Psoas muscle (tissue), 8 donors: Measurements from ENCODE around the gene SMC6. TPM values are rescaled to one million over a fixed set of nuclear protein-coding genes. Genes with fewer than 3 reads are reported as not detected.

Source experiments
- ATAC-seq, 4 donors: fragments of 200-7000 bp; cut with Tn5 transposase; one replicate each; pipeline ENCODE4 v1.9.1; 2020; ENCODE audit warnings: moderate library complexity in 3 of 4, mild to moderate bottlenecking in 2 of 4
- DNase-seq, 2 donors: peaks; one replicate each; pipeline ENCODE4 v3.0.0-alpha.2; 2020
- H3K27ac ChIP-seq: fragments of 200-600 bp; one replicate; pipeline ENCODE4 v1.8.0; 2022
- H3K27me3 ChIP-seq, 3 donors: fragments of 200-600 bp in 1 of 3; one replicate each; pipeline versions ENCODE4 v1.6.1 to v1.8.0; 2013 to 2022; ENCODE audit warnings: low read length in 2 of 3, mild to moderate bottlenecking in 2 of 3, moderate library complexity in 1 of 3; ENCODE audit not compliant: insufficient read depth in 3 of 3
- H3K36me3 ChIP-seq, 2 donors: fragments of 200-600 bp in 1 of 2; one replicate each; pipeline versions ENCODE4 v1.6.1 to v1.8.0; 2013 to 2022; ENCODE audit warnings: low read depth in 1 of 2, mild to moderate bottlenecking in 1 of 2, moderate library complexity in 1 of 2; ENCODE audit not compliant: insufficient read depth in 1 of 2
- H3K4me1 ChIP-seq: fragments of 200-600 bp; one replicate; pipeline ENCODE4 v1.8.0; 2022
- H3K4me3 ChIP-seq: fragments of 200-600 bp; one replicate; pipeline ENCODE4 v1.8.0; 2022; ENCODE audit warnings: mild to moderate bottlenecking
- H3K9me3 ChIP-seq: fragments of 200-600 bp; one replicate; pipeline ENCODE4 v1.8.0; 2022
- WGBS, 3 donors: extraction: QIAGEN DNeasy Blood & Tissue Kit; methylation state at CpG; one replicate each; pipeline versions ENCODE4 v1.1.6 to v1.1.7; 2013; 5-methylcytosine and 5-hydroxymethylcytosine counted together
- intact Hi-C, 2 donors: fragments of 100-400 bp; cut with DNase I; formaldehyde crosslinking; loops; one replicate each; pipeline versions ENCODE4 v1.11.0 to v1.14.2; 2022
- polyA plus RNA-seq, 3 donors: library from polyadenylated mRNA; stranded (reverse); fragments of 200-250 nt; gene quantifications; one replicate each; pipeline ENCODE4 v1.2.3, GENCODE V29; 2013
- total RNA-seq, 4 donors: library from RNA; stranded (reverse); fragmentation: NEBNext Ultra II Directional in 2 of 4; extraction: Animal tissue kit (Norgen Biotek cat#: 25700) in 2 of 4; gene quantifications; one replicate each; pipeline versions ENCODE4 v1.2.1 to v1.2.4, GENCODE V29; 2021 to 2023
- TF ChIP-seq, protein P1 (sequence below): fragments of 200-600 bp; IDR thresholded peaks from one replicate; pipeline ENCODE4 v1.8.0; 2022; ENCODE audit warnings: antibody characterized with exemption
- donor health status: healthy with polysubstance abuse.
- donor health status: DM: no; HTN: no; CAD: no; lungs with moderate emphysema.
- donor health status: Bipolar disorder and iron deficiency.
- donor health status: healthy.
- donor health status: DM: yes; HTN: yes; CAD: no.
- donor health status: DM: no; HTN: no; CAD: no.
- donor health status: DM: no; HTN: no; CAD: no.
- donor health status: DM: yes; HTN: yes; CAD: no.

The SMC6 gene
- total and polyA plus RNA-seq, 7 donors, result 4.8 to 10.5 (median 9.3) TPM

DNA sequence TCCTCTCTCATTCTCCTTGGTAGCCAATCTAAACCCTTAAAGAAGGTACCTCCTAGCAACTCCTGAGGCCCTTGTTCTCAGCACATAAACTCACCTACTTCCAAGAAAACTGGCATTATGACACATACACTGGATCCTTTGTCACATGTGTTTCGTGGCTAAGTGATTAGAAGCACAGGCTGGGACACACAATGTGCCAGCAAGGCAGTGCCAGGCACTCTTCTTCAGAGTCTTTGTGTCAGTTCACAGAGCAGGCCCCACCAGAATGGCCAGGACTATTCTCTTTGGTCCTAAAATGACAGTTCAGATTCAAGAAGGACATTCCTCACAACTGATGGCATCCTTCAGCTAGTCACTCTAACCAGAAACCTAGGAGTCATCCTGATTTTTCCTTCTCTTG lies 40.3 kb downstream of the SMC6 start:
- H3K27me3 ChIP-seq, result no peaks in the 10 kb centered on the region
- intact Hi-C loops, result loop anchor here in 1 of 2 donors (10.0 kb wide), 1 partner anchor 662 kb away; no protein-coding TSS in a partner anchor
- 55 to 83% (median 63%) methylated on average over 1 of the region's 1 CpG for WGBS, 3 donors
- H3K9me3 ChIP-seq, result no peaks in the 10 kb centered on the region
- ATAC-seq, result no peak
- no peak for DNase-seq
- H3K36me3 ChIP-seq, result peaks cover 13 to 100% of the 10 kb centered on the region in 2 donors
- no peaks in the 10 kb centered on the region for H3K4me1 ChIP-seq
- no peak overlapping the region for H3K27ac ChIP-seq
- TF ChIP-seq, protein P1, sequence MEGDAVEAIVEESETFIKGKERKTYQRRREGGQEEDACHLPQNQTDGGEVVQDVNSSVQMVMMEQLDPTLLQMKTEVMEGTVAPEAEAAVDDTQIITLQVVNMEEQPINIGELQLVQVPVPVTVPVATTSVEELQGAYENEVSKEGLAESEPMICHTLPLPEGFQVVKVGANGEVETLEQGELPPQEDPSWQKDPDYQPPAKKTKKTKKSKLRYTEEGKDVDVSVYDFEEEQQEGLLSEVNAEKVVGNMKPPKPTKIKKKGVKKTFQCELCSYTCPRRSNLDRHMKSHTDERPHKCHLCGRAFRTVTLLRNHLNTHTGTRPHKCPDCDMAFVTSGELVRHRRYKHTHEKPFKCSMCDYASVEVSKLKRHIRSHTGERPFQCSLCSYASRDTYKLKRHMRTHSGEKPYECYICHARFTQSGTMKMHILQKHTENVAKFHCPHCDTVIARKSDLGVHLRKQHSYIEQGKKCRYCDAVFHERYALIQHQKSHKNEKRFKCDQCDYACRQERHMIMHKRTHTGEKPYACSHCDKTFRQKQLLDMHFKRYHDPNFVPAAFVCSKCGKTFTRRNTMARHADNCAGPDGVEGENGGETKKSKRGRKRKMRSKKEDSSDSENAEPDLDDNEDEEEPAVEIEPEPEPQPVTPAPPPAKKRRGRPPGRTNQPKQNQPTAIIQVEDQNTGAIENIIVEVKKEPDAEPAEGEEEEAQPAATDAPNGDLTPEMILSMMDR, result no peak
- no peak overlapping the region for H3K4me3 ChIP-seq

DNA sequence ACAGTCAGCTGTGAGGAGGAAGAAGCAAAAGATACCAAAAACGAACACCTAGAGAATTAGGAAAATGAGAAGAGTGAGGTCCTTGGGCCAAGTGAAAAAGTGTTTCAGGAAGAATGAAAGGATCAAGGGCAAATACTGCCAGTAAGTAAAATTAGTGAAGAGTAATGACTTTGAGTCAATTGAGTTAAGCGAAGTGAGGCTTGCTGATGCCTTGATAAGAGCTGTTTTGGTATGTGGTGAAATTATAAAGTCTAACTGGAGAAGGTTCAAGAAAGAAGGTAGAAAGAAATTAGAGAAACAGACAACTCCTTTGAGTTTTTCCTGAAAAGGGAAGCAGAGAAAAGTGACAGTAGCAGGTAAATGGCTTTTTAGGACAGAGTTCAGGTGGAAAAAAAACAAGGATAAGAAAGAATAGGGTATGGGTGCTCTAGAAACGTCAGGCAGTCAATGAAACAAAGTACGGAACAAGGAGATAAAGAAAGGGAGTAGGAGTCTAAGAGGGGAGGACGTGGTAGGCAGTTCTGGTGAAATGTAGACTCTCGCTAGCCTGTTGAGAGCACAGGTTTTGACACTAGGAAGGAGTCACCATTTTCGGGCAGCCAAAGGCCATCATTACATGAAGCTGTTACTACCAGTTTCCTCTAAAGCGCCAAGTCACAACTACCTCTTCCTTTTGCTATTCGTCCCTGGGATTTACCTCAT lies 42.9 kb downstream of the SMC6 start:
- DNase-seq (no peak), ATAC-seq (no peak)
- intact Hi-C loops, result loop anchor here in 1 of 2 donors (10.0 kb wide), 1 partner anchor 664 kb away; no protein-coding TSS in a partner anchor
- Histone ChIP-seq H3K4me3 (no peak overlapping the region), H3K27me3 (no peaks in the 10 kb centered on the region), H3K9me3 (no peaks in the 10 kb centered on the region), H3K27ac (no peak overlapping the region), H3K36me3 (peaks cover 14 to 100% of the 10 kb centered on the region in 2 donors), H3K4me1 (no peaks in the 10 kb centered on the region)
- 92 to 96% (median 93%) methylated on average over 9 of the region's 9 CpGs for WGBS, 3 donors
- TF ChIP-seq, protein P1, result no peak

DNA sequence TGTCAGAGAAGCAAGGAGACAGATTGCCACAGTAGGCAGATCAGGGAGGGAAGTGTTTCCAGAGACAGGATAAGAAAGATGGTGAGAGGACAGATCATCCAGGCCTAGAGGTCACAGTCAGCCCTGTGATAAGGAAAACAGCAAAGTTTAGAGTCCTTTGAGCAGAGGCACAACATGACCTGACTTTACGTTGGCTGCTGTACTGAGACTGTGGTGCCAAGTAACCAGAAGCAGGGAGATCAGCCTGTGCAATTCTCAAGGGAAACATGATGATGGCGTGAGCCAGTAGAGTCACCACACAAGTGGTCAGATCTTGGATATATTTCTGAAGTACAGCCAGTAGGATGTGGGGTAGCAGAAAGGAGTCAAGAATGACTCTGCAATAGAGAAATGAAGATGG lies 43.7 kb downstream of the SMC6 start:
- Histone ChIP-seq H3K9me3 (no peaks in the 10 kb centered on the region), H3K36me3 (peaks cover 14 to 100% of the 10 kb centered on the region in 2 donors), H3K4me1 (no peaks in the 10 kb centered on the region), H3K27ac (no peak overlapping the region), H3K4me3 (no peak overlapping the region), H3K27me3 (no peaks in the 10 kb centered on the region)
- 22 to 55% (median 28%) methylated on average over 2 of the region's 2 CpGs for WGBS, 3 donors
- peak in 3 of 4 donors; percentile 34 to 74 (median 72) for ATAC-seq
- intact Hi-C loops, result loop anchor here in 1 of 2 donors (10.0 kb wide), 1 partner anchor 665 kb away; no protein-coding TSS in a partner anchor
- no peak for DNase-seq
- TF ChIP-seq, protein P1, result no peak

DNA sequence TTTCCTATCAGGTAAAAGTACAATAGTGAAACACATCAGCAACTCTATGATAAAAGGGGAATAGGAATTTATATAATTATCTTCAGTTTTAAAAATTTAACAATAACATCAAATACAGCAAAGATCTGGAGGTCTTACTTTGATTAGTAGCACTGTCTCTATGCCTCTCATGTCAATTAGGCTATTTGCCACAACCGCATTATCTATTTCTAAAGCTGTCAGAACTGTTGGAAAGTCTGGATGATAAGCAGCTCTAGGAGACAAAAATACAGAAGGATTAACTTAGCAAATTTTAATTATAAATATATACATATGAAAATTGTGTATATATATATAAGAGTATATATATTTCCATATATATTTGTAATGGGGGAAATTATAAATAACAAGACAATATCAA lies 45.1 kb downstream of the SMC6 start:
- Histone ChIP-seq H3K27ac (no peak overlapping the region), H3K9me3 (no peaks in the 10 kb centered on the region), H3K4me3 (no peak overlapping the region), H3K36me3 (peaks cover 14 to 99% of the 10 kb centered on the region in 2 donors), H3K27me3 (no peaks in the 10 kb centered on the region), H3K4me1 (no peaks in the 10 kb centered on the region)
- ATAC-seq (no peak), DNase-seq (no peak)
- TF ChIP-seq, protein P1, result no peak
- intact Hi-C loops, result no loop called here
- 95 to 100% (median 96%) methylated on average over 1 of the region's 1 CpG for WGBS, 3 donors
